ENCODE results near the gene ACTN1. TPM values are rescaled to one million over a fixed set of nuclear protein-coding genes. Genes with fewer than 3 reads are reported as not detected.

ACTN1 gene
- total RNA-seq, 4 donors from 2014 or later, result 958 to 2,110 (median 1,439) TPM

DNA sequence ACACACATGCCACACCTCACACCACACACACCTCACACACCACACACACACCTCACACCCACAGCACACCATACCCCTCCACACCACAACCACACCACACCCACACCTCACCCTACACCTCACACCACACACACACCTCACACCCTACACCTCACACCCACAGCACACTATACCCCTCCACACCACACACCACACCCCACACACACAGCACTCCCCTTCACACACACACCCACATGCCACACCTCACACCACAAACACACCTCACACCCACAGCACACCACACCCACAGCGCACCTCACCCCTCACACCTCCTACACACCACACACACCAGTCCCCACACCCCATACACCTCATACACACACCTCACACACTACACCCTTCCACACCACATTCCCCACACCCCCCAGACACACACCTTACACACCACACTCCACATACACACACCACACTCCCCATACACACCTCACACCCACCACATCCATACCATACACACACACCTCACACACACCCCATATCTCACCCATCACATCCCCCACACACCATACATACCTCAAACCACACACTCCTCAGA, 80.0 kb downstream of the ACTN1 start:
- intact Hi-C loops (cut with DNase I), result no loop called here
- peak overlapping the region; percentile 89 to 98 (median 97) for H3K27ac ChIP-seq (replicated peaks in 1 of 4)
- WGBS, result 84% methylated on average over 1 of the region's 1 CpG
- H3K4me1 ChIP-seq, result peaks cover 4 to 100% (median 88%) of the 10 kb centered on the region in 4 donors
- H3K9me3 ChIP-seq, result no peaks in the 10 kb centered on the region
- peaks cover 25 to 92% (median 87%) of the 10 kb centered on the region in 4 donors for H3K36me3 ChIP-seq
- no peak for DNase-seq (ENCODE audit: extremely low spot score)
- no peak for TF ChIP-seq POLR2AphosphoS5 (IDR thresholded peaks at IDR 0.05)
- TF ChIP-seq, protein P1, sequence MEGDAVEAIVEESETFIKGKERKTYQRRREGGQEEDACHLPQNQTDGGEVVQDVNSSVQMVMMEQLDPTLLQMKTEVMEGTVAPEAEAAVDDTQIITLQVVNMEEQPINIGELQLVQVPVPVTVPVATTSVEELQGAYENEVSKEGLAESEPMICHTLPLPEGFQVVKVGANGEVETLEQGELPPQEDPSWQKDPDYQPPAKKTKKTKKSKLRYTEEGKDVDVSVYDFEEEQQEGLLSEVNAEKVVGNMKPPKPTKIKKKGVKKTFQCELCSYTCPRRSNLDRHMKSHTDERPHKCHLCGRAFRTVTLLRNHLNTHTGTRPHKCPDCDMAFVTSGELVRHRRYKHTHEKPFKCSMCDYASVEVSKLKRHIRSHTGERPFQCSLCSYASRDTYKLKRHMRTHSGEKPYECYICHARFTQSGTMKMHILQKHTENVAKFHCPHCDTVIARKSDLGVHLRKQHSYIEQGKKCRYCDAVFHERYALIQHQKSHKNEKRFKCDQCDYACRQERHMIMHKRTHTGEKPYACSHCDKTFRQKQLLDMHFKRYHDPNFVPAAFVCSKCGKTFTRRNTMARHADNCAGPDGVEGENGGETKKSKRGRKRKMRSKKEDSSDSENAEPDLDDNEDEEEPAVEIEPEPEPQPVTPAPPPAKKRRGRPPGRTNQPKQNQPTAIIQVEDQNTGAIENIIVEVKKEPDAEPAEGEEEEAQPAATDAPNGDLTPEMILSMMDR (IDR thresholded peaks at IDR 0.05), result no peak
- TF ChIP-seq EP300 (IDR thresholded peaks at IDR 0.05), result no peak
- TF ChIP-seq POLR2A (IDR thresholded peaks at IDR 0.05; ENCODE audit: low read depth), result no peak
- H3K27me3 ChIP-seq, result no peaks in the 10 kb centered on the region
- no peak overlapping the region for H3K4me3 ChIP-seq

DNA sequence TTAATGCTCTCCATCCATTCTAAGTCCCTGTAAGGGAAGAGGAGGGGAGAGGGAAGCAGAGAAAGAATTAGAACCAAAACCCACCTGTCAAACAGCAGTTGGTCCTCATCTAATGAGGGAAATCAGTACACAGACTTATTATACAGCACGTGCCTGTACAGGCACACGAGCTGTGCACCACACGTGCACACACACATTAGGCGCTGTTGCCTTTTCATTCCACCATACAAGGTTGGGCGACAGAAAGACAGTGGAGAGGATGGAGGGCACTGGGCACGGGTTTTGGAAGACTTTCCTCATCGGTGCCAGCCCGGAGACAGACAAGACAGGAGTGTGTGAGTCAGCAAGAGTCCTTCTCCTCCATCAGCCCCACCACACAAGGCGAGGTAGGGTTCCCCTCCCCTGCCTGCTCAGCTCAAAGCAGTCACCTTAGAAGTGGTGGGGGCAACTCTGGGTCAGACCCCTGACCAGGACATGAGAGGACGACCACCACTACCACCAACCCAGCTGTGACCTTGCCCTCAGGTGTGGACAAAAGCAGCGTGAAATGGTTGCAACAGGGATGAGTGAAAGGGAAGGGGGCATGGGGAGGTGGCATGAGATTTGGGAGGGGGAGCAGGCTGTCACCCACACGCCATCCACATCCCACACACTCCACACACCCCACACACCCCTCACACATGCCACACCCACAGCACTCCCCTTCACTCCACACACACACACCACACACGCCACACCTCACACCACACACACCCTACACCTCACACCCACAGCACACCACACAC, 80.7 kb downstream of the ACTN1 start:
- no peak for DNase-seq (ENCODE audit: extremely low spot score)
- peaks cover 28 to 92% (median 87%) of the 10 kb centered on the region in 4 donors for H3K36me3 ChIP-seq

DNA sequence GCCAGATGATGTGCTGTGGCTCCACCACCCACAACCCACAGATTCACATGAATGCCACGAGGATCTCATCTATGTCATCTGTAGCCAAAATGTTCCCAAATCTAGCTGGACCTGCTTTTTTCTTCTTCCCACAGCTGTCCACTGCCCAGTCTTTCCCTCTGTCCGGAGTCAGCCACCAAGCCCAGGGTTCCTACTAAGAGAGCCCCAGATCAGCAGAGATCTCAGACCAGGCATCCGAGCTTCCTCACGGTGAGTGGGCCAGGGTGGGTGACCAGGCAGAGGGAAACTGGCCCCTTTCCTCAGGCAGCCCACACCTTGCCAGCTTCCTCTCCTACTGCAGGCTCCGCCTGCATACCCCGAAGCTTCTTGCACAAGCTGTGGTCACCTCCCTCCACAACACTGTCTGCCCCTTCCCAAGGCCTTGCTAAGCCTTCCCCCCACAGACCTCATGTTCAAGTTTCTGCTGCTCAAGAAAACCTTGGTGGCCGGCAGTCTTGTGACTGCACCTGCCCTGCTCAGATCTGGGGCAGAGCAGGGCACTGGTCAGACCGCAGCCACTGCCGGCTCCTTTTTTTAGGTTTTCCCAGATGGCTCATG, 81.4 kb downstream of the ACTN1 start:
- Histone ChIP-seq H3K27me3 (no peaks in the 10 kb centered on the region), H3K27ac (replicated peaks in 1 of 4) (peak overlapping the region; percentile 89 to 98 (median 97)), H3K4me3 (no peak overlapping the region), H3K4me1 (peaks cover 4 to 100% (median 91%) of the 10 kb centered on the region in 4 donors), H3K9me3 (no peaks in the 10 kb centered on the region), H3K36me3 (peaks cover 36 to 92% (median 89%) of the 10 kb centered on the region in 4 donors)
- WGBS, result 53% methylated on average over 7 of the region's 9 CpGs
- TF ChIP-seq POLR2AphosphoS5 (IDR thresholded peaks at IDR 0.05), result peak in 1 of 2 donors; percentile 1
- TF ChIP-seq, protein P1 (IDR thresholded peaks at IDR 0.05), result no peak
- no peak for TF ChIP-seq EP300 (IDR thresholded peaks at IDR 0.05)
- no peak for DNase-seq (ENCODE audit: extremely low spot score)
- intact Hi-C loops (cut with DNase I), result no loop called here

More for the DNA sequence above, 80.7 kb downstream of the ACTN1 start:
- intact Hi-C loops (cut with DNase I), result no loop called here
- Histone ChIP-seq H3K4me1 (peaks cover 4 to 100% (median 91%) of the 10 kb centered on the region in 4 donors), H3K27me3 (no peaks in the 10 kb centered on the region), H3K9me3 (no peaks in the 10 kb centered on the region), H3K27ac (replicated peaks in 1 of 4) (peak overlapping the region; percentile 89 to 98 (median 97)), H3K4me3 (no peak overlapping the region)
- WGBS, result 56% methylated on average over 12 of the region's 13 CpGs
- peak; percentile 60 to 67 for TF ChIP-seq POLR2AphosphoS5 (IDR thresholded peaks at IDR 0.05)
- TF ChIP-seq EP300 (IDR thresholded peaks at IDR 0.05), result no peak

DNA sequence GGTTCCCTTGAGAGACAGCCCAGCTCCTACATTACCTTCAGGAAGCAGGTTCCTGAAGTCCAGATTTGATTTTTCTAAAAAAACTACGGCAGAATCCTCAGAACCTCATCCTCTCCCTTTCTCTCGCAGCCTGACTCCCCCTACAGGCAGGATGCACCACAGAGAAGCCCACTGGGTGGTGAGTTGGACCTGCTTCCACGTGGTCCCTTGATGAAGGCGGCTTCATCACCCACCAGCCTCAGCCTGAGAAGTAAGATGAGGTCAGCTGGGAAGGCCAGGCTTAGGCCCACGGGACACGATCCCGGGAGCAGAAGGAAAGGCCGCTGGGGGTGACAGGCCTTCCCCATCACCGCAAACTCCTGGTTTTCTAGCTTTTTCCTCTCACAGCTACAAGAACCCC, 83.0 kb downstream of the ACTN1 start:
- Histone ChIP-seq H3K9me3 (no peaks in the 10 kb centered on the region), H3K36me3 (peaks cover 35 to 92% (median 89%) of the 10 kb centered on the region in 4 donors), H3K27ac (replicated peaks in 1 of 4) (peak overlapping the region; percentile 89 to 98 (median 97)), H3K4me3 (no peak overlapping the region), H3K27me3 (no peaks in the 10 kb centered on the region), H3K4me1 (peaks cover 4 to 94% (median 81%) of the 10 kb centered on the region in 4 donors)
- intact Hi-C loops (cut with DNase I), result no loop called here
- TF ChIP-seq, protein P1 (IDR thresholded peaks at IDR 0.05), result peak in 2 of 3 experiments; percentile 27 to 35
- no peak for TF ChIP-seq EP300 (IDR thresholded peaks at IDR 0.05)
- peak in 1 of 2 donors; percentile 6 for TF ChIP-seq POLR2AphosphoS5 (IDR thresholded peaks at IDR 0.05)
- WGBS, result 49% methylated on average over 3 of the region's 9 CpGs
- no peak for DNase-seq (ENCODE audit: extremely low spot score)

All from esophagus muscularis mucosa (tissue), 4 donors.